K562 (cell line): ENCODE measurements around the gene OGFR. TPM values are rescaled to one million over a fixed set of nuclear protein-coding genes. Genes with fewer than 3 reads are reported as not detected.

Source experiments
- REST ChIP-seq, 2 experiments: fragments of 450-650 bp; formaldehyde crosslinking in 1 of 2; IDR thresholded peaks; 2 replicates each; pipeline versions ENCODE4 v1.4.0 to v1.6.1; 2014 to 2020; ENCODE audit warnings: mild to moderate bottlenecking in 2 of 2, borderline replicate concordance in 1 of 2, low read depth in 1 of 2
- polyA plus RNA-seq, 8 experiments: library from polyadenylated mRNA; depleted of rRNA in 4 of 8; stranded (reverse) in 5 of 8; unstranded in 3 of 8; fragments of >200 nt; fragmentation: Nextera tagmentation in 2 of 8; fragmentation: Illumina TruSeq in 1 of 8; extraction: Ambion mirVana in 2 of 8; extraction: Trizol in 1 of 8; gene quantifications; 2 replicates each; pipeline versions ENCODE4 v1.2.1 to v1.2.3, GENCODE V29; 2011 to 2014; ENCODE audit warnings: inconsistent platforms in 1 of 8, missing spikeins in 1 of 8
- total RNA-seq, 7 experiments: library from RNA; depleted of rRNA in 6 of 7; stranded (reverse); fragments of >200 nt in 6 of 7; fragmentation: Illumina TruSeq in 2 of 7; extraction: Trizol in 2 of 7; gene quantifications; 2 replicates each; pipeline versions ENCODE4 v1.2.1 to v1.2.3, GENCODE V29; 2011 to 2021; ENCODE audit warnings: low replicate concordance in 1 of 7

The OGFR gene
- total and polyA plus RNA-seq, 9 of the 15 experiments (the other 6 are each of a cell fraction or from before 2014, with no cell fraction given), result 0.39 to 56.3 (median 17.5) TPM

- TF ChIP-seq REST (IDR thresholded peaks at IDR 0.05; ENCODE audit: borderline replicate concordance) (no peak), REST (CRISPR knock-in tag; IDR thresholded peaks at IDR 0.05; ENCODE audit: low read depth) (no peak)
- TF ChIP-seq, all 486 proteins: peak for 41
These were observed 29.9 kb upstream of the OGFR start (continued) for GRCh38 chr20:62774762-62775161.
